Inflammatory macrophage treated with lipopolysaccharide for 4 hours (primary cell): ENCODE measurements around the gene NEUROD2.
A peak's percentile ranks its signal among the peaks of the same experiment; 100 is the strongest.

Experiments
- DNase-seq: peaks from one replicate; pipeline ENCODE4 v3.0.0-alpha.2; 2020

Gene NEUROD2

GRCh38 chr17:39578272-39578671 lies 29.4 kb downstream of the NEUROD2 start:
- DNase-seq: no peak

GRCh38 chr17:39576187-39576586 lies 31.5 kb downstream of the NEUROD2 start:
- DNase-seq: peak; percentile 18

- DNase-seq: peak; percentile 35
Measured at GRCh38 chr17:39573447-39574298, 34.0 kb downstream of the NEUROD2 start.

- DNase-seq: no peak
Measured at GRCh38 chr17:39572121-39572520, 35.6 kb downstream of the NEUROD2 start.

GRCh38 chr17:39569126-39569525 lies 38.6 kb downstream of the NEUROD2 start:
- DNase-seq: peak; percentile 78

GRCh38 chr17:39568702-39569101 lies 39.0 kb downstream of the NEUROD2 start:
- DNase-seq: no peak

GRCh38 chr17:39566094-39566850 lies 41.4 kb downstream of the NEUROD2 start:
- DNase-seq: no peak

GRCh38 chr17:39564211-39564848 lies 43.4 kb downstream of the NEUROD2 start:
- DNase-seq: no peak

GRCh38 chr17:39563476-39563875 lies 44.2 kb downstream of the NEUROD2 start:
- no peak for DNase-seq

GRCh38 chr17:39562976-39563375 lies 44.7 kb downstream of the NEUROD2 start:
- no peak for DNase-seq

- no peak for DNase-seq
Measured at GRCh38 chr17:39562395-39562794, 45.3 kb downstream of the NEUROD2 start.

- no peak for DNase-seq
Measured at GRCh38 chr17:39556423-39556822, 51.3 kb downstream of the NEUROD2 start.

GRCh38 chr17:39555368-39555767 lies 52.4 kb downstream of the NEUROD2 start:
- DNase-seq: no peak
